Rectal smooth muscle tissue (tissue), 1 donor: Measurements from ENCODE around the gene TLL1.

ENCODE experiments used
- H3K27ac ChIP-seq: one replicate; pipeline ENCODE4 v1.7.0; 2013; ENCODE audit warnings: low read depth, low read length, inconsistent platforms
- H3K27me3 ChIP-seq: one replicate; pipeline ENCODE4 v1.7.0; 2013; ENCODE audit warnings: low read length; ENCODE audit not compliant: control insufficient read depth, insufficient read depth
- H3K36me3 ChIP-seq: one replicate; pipeline ENCODE4 v1.7.0; 2013; ENCODE audit warnings: low read length; ENCODE audit not compliant: control insufficient read depth, insufficient read depth
- H3K4me1 ChIP-seq: one replicate; pipeline ENCODE4 v1.7.0; 2013; ENCODE audit warnings: low read length; ENCODE audit not compliant: control insufficient read depth, insufficient read depth
- H3K4me3 ChIP-seq: one replicate; pipeline ENCODE4 v1.7.0; 2013; ENCODE audit warnings: low read length
- H3K9ac ChIP-seq: one replicate; pipeline ENCODE4 v1.7.0; 2013; ENCODE audit warnings: low read length

Gene TLL1

DNA sequence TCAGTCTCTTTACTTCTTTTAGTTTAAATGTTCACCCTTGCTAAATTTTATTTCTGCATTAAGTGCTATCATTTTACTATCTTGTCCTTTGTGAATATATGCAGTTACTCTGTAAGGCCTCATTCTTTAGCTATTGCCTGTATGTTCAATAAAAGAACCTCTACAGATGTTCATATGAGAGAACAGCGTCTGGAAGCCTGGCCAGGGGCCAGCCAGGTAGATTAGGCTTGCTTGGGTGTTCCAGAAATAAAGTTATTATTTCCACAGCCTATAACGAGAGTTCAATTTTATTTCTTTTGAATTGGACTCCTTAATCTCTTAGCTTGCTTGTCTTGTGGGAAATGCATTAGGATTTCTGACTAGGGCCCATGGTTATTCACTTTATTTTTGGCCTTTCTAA, 214.5 kb downstream of the TLL1 start:
- H3K36me3 ChIP-seq, result no peaks in the 10 kb centered on the region
- no peak overlapping the region for H3K9ac ChIP-seq
- H3K4me3 ChIP-seq, result no peak overlapping the region
- H3K4me1 ChIP-seq, result no peaks in the 10 kb centered on the region
- H3K27ac ChIP-seq, result no peak overlapping the region
- no peaks in the 10 kb centered on the region for H3K27me3 ChIP-seq

DNA sequence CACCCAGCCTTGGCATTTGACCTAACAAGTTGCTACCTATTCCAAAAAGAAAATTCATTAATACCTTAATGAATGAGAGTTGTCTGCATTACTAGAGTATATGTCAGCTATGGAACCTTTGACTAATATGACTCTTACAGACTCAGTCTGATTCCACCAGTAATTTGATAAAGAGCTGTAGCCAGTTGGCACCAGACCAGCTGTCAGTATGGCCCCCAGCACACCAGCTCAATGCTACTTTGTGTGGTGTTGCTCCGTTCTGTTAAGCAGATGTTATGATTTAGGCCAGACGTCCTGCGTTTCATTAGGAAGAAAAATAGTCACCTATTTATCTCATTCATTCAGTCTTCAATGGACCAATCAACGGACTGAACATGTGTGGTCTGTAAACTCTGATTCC, 215.5 kb downstream of the TLL1 start:
- Histone ChIP-seq H3K4me1 (no peaks in the 10 kb centered on the region), H3K9ac (no peak overlapping the region), H3K36me3 (no peaks in the 10 kb centered on the region), H3K27me3 (no peaks in the 10 kb centered on the region), H3K27ac (no peak overlapping the region), H3K4me3 (no peak overlapping the region)

DNA sequence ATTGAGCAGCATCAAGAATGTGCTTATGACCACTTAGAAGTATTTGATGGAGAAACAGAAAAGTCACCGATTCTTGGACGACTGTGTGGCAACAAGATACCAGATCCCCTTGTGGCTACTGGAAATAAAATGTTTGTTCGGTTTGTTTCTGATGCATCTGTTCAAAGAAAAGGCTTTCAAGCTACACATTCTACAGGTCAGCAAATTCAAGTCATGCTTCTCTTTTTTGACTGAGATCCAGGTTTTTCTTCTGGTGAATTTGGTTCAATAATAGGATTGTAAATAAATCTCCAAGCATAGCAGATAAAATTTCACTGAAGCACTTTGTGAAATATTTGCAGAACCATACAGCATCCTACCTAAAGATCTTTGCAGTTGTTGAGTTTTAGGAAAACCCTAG, 218.1 kb downstream of the TLL1 start:
- Histone ChIP-seq H3K36me3 (no peaks in the 10 kb centered on the region), H3K9ac (no peak overlapping the region), H3K27ac (no peak overlapping the region), H3K4me3 (no peak overlapping the region), H3K4me1 (no peaks in the 10 kb centered on the region), H3K27me3 (no peaks in the 10 kb centered on the region)

DNA sequence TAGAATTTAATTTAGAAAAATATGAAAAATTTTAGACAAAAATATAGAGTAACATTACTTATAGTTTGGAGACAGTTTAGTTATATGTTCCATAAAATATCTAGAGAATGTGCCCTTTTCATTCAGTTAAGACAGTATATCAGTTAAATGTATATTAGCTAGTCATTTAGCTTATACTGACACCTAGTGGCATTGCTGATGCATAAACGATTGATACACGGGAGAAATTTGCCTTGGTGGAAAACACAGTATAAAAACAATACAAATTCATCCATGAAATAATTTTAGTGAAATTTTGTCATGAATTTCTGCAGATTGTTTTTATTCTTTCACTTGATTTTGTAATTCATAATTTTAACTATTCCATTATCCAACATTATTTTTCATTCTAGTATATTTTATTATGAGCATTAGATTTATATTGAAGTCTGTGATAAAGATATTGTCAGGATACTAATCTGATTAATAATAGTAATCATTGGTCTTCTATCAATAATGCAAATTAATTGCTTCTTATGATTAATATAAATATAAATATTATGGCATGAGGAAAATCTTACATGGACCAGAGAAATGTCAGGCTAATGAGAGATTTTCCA, 219.0 kb downstream of the TLL1 start:
- Histone ChIP-seq H3K36me3 (no peaks in the 10 kb centered on the region), H3K4me3 (no peak overlapping the region), H3K27ac (no peak overlapping the region), H3K9ac (no peak overlapping the region), H3K27me3 (no peaks in the 10 kb centered on the region), H3K4me1 (no peaks in the 10 kb centered on the region)

DNA sequence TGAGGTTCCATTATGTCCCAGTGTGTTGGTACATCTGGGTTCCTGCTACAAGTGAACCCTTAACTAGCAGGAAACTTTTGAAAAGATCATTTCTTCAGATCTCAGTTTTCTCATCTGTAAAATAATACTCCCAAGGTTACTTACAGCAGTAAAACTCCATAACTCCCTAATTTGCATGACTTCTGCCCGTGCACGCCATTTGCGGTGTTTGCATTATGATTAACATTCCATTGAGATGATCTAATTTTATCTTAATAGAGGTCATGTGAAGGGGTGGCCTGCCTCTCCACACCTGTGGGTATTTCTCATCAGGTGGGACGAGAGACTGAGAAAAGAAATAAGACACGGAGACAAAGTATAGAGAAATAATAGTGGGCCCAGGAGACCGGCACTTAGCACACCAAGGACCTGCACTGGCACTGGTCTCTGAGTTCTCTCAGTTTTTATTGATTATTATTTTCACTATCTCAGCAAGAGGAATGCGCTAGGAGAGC, 219.8 kb downstream of the TLL1 start:
- Histone ChIP-seq H3K4me3 (no peak overlapping the region), H3K27ac (no peak overlapping the region), H3K4me1 (no peaks in the 10 kb centered on the region), H3K36me3 (no peaks in the 10 kb centered on the region), H3K27me3 (no peaks in the 10 kb centered on the region), H3K9ac (no peak overlapping the region)

DNA sequence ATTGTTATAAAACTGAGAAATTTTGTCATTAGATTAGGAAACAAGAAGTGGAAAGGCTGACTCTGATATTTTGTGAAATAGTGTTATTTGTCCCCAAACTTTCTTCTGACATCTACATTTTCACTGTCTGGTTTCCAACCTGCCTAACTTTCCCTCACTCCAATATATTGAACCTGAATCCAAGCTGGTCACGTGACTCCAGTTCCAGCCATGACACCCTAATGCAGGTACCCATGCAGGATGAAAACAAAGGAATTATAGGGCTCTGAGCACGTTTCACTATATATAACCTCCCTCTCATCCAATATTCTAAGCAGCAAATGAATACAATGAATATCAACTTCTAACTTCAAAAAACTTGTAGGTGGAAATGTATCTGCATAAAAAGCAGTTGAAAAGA, 231.6 kb downstream of the TLL1 start:
- H3K27ac ChIP-seq, result no peak overlapping the region
- H3K9ac ChIP-seq, result no peak overlapping the region
- H3K27me3 ChIP-seq, result no peaks in the 10 kb centered on the region
- no peak overlapping the region for H3K4me3 ChIP-seq
- no peaks in the 10 kb centered on the region for H3K4me1 ChIP-seq
- no peaks in the 10 kb centered on the region for H3K36me3 ChIP-seq

DNA sequence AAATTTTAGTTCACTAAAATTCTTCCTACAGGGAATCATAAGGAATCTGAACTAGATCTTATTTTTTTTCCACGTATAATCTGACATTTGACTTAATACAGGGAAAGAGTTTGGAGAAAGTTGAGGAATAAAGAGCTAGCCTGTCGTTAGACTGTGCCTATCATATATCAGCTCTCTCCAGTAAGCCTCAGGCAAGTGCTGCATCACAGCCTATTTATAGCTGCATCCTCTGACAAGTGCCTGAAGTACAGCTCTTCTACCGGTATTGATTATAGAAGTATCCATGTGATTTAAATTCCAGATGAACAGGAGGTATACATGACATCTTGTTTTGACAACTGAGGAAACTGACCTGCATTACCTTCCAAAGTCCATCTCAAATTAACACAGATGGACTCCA, 248.9 kb downstream of the TLL1 start:
- no peak overlapping the region for H3K4me3 ChIP-seq
- no peak overlapping the region for H3K9ac ChIP-seq
- H3K27me3 ChIP-seq, result no peaks in the 10 kb centered on the region

DNA sequence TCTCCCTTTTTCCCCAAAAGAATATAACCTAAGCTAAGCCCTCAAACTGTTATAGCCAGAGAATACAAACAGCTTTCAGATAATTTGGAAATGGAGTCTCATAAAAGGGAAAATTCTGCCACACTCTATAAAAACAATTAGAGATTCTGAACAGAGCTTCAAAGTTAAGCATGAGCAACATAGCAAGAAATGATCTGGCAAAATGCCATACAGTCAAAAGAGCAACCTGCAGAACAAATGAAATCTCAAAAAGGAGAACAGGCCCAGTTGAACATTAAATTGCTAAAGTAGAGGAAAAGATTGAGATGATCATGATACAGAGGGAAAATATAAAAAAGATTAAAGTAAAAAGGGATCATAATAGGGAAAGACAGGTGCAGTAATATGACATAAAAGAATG, 250.5 kb downstream of the TLL1 start:
- Histone ChIP-seq H3K36me3 (no peaks in the 10 kb centered on the region), H3K4me1 (no peaks in the 10 kb centered on the region), H3K27me3 (no peaks in the 10 kb centered on the region), H3K4me3 (no peak overlapping the region), H3K27ac (no peak overlapping the region), H3K9ac (no peak overlapping the region)

More for the DNA sequence above, 248.9 kb downstream of the TLL1 start:
- Histone ChIP-seq H3K4me1 (no peaks in the 10 kb centered on the region), H3K36me3 (no peaks in the 10 kb centered on the region), H3K27ac (no peak overlapping the region)

DNA sequence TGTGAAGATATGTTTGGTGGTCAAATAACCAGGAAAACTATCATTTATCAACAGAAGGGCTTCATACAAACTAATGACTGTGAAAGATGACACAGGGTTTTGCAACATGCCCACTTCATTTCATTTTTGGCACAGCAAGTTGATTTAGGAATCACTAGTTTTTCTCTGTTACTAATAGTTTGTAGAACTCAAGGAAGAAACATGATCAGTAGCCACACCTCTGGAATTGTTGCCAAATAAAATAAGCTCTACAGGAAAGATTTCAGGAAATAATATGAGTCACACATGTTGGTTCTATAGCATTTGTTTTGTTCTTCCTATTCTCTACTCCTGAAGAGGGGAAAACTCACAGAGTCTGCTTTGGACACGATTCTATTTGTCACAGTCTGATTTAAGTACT, 255.4 kb downstream of the TLL1 start:
- H3K36me3 ChIP-seq, result no peaks in the 10 kb centered on the region
- H3K9ac ChIP-seq, result no peak overlapping the region
- H3K27me3 ChIP-seq, result no peaks in the 10 kb centered on the region
- H3K27ac ChIP-seq, result no peak overlapping the region
- no peaks in the 10 kb centered on the region for H3K4me1 ChIP-seq
- no peak overlapping the region for H3K4me3 ChIP-seq

DNA sequence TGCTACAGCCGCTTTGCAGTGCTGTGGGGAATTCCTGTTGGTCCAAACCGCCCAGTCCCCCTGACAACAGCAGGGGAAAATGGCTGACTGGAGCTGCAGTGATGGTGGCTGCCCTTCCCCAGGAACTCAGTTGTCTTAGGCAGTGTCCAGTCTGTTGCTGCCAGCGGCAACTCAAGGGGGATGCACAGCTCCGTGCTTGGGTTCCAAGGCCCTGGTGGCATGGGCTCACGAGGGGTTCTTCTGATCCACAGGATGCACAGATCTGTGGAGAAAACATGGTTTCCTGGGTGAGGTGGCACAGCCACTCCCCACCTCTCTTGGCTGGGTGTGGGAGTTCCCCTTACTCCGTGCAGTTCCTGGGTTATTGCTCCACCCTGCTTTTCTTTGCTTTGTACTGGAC, 261.2 kb downstream of the TLL1 start:
- Histone ChIP-seq H3K27ac (no peak overlapping the region), H3K27me3 (no peaks in the 10 kb centered on the region), H3K4me3 (no peak overlapping the region), H3K36me3 (no peaks in the 10 kb centered on the region), H3K4me1 (no peaks in the 10 kb centered on the region), H3K9ac (no peak overlapping the region)

DNA sequence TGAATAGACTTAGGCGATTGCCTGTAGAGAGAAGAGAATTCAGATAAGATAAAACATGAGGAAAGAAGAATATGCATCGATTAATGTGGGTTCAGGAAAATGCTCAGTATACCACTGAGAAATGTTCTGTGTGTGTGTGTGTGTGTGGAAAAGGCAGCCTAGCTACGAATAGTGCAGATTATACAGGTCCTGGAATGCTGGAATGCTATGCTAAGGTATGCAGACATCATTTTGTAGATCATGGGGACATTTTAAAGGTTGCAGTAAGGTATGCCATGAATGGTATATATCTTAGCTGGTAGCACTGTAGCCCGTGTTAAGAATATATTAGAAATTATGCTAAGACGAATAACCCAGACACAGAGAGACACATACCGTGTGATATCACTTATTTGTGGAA, 267.9 kb downstream of the TLL1 start:
- H3K4me1 ChIP-seq, result no peaks in the 10 kb centered on the region
- no peak overlapping the region for H3K9ac ChIP-seq
- no peak overlapping the region for H3K27ac ChIP-seq
- no peaks in the 10 kb centered on the region for H3K36me3 ChIP-seq
- no peaks in the 10 kb centered on the region for H3K27me3 ChIP-seq
- H3K4me3 ChIP-seq, result no peak overlapping the region

DNA sequence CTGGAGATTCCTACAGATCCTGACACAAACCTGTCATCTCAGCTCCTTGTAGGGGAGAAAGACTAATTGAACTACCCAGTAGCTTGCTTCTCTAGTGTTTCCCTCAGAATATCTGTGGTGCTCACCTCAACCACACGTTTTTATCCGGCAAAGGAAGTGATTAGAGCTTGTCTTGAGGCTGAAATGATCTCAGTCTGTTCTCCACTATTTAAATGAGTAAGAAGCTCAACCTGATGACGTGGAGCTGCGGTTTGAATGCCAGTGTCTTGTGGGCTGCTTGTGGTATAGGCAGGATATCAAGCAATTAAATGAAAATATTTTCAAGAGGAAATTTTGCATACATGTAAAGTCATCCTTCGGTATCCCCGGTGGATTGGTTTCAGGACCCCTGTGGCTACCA, 270.2 kb downstream of the TLL1 start:
- Histone ChIP-seq H3K27me3 (no peaks in the 10 kb centered on the region), H3K4me1 (no peaks in the 10 kb centered on the region), H3K4me3 (no peak overlapping the region), H3K36me3 (no peaks in the 10 kb centered on the region), H3K9ac (no peak overlapping the region), H3K27ac (no peak overlapping the region)

DNA sequence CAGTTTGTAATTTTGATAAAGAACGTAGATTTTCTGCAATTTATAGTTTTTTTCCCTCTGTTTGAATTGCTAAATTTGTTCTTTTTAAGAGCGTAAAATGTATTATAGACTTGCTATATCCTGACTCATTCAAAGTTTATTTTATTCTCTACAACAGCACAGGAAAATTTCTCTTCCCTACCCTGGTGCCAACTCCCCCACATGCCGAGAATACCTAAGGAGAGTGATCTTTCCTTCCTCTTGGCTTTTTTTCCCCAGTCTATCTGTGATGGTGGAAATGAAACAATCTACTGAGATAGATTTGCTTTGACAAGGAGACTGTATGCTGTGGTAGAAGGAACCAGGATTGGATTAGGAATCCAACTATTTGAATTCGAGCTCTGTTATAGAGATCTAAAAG, 271.6 kb downstream of the TLL1 start:
- Histone ChIP-seq H3K4me3 (no peak overlapping the region), H3K36me3 (no peaks in the 10 kb centered on the region), H3K4me1 (no peaks in the 10 kb centered on the region), H3K9ac (no peak overlapping the region), H3K27ac (no peak overlapping the region), H3K27me3 (no peaks in the 10 kb centered on the region)
